ENCODE results near the gene OTOP1.

GRCh38 chr4:4216648-4217047, 10.1 kb downstream of the OTOP1 start:
- TF ChIP-seq, protein P1, sequence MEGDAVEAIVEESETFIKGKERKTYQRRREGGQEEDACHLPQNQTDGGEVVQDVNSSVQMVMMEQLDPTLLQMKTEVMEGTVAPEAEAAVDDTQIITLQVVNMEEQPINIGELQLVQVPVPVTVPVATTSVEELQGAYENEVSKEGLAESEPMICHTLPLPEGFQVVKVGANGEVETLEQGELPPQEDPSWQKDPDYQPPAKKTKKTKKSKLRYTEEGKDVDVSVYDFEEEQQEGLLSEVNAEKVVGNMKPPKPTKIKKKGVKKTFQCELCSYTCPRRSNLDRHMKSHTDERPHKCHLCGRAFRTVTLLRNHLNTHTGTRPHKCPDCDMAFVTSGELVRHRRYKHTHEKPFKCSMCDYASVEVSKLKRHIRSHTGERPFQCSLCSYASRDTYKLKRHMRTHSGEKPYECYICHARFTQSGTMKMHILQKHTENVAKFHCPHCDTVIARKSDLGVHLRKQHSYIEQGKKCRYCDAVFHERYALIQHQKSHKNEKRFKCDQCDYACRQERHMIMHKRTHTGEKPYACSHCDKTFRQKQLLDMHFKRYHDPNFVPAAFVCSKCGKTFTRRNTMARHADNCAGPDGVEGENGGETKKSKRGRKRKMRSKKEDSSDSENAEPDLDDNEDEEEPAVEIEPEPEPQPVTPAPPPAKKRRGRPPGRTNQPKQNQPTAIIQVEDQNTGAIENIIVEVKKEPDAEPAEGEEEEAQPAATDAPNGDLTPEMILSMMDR (IDR thresholded peaks at IDR 0.05) = no peak
- no peak for TF ChIP-seq EP300 (IDR thresholded peaks at IDR 0.05)
